ENCODE data around the gene OTULINL.
A peak's percentile ranks its signal among the peaks of the same experiment; 100 is the strongest.
"Not testable (repeated sequence)": the region's sequence is repeated elsewhere in the genome, so short reads cannot be mapped to it uniquely, and the experiment has no call there.

OTULINL gene

GRCh38 chr5:14581106-14581890, at the start of gene OTULINL:
Gene OTULINL (plus strand): TSS chr5:14581792. CDS start chr5:14581895, 103 bp downstream.
- DNase-seq, result peak; percentile 88

DNA sequence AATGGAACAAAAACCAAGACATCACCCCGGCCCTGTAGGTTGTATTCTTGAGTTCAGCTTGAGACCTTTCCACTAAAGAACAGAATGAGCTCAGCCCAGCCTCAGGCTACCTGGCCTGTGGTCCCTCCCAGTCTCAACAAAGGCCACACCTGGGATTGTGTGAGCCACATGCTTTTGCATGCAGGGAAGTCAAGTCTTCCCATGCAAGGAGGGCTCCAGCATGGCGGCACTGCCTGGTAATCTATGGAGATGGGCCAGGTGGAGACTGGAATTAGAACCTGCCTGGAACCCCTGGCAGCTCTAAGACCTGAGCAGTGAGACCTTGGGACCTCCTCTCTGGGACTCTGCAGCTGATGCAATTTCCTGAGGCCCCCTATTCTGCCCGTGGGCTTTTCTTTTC, 49.4 kb upstream of the OTULINL start:
- no peak for DNase-seq

DNA sequence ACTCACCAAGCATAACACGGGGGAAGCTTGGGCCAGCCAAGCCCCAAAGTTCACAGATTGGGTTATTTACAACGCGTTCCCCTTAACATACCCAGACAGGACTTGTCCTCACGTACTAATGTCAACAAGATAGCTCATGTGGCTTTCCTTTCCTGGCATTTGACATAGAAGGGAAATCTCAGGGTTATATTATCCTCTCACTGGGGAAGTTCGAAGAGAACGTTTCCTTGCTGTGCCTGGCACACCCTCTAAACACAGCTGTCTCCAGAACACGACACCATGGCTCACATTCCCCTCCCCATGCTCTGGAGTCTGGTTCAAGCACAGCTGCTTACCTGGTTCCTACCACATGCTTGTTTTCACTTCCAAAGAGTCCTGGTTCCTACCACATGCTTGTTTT, 46.8 kb upstream of the OTULINL start:
- DNase-seq, result peak; percentile 3

DNA sequence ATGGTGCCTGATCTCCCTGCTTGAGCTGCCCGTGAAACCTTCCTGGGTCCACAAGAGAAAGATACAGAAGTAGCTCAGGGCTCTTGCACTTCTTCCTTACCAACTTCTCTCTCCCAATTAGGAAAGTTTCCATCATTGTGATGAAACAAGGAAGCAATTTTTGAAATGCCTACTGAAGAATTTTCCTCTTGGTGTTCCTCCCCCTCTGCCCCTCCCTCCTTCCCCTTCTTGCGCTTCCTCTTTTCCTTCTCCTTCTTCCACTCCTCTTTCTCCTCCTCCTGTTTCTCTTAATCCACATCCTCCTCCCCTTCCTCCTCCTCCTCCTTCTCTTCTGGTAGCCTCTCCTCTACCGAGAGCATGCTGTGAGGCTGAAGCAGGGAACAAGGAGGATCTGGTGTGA, 36.3 kb upstream of the OTULINL start:
- DNase-seq, result no peak

GRCh38 chr5:14545862-14546261, 35.7 kb upstream of the OTULINL start:
- DNase-seq, result no peak

DNA sequence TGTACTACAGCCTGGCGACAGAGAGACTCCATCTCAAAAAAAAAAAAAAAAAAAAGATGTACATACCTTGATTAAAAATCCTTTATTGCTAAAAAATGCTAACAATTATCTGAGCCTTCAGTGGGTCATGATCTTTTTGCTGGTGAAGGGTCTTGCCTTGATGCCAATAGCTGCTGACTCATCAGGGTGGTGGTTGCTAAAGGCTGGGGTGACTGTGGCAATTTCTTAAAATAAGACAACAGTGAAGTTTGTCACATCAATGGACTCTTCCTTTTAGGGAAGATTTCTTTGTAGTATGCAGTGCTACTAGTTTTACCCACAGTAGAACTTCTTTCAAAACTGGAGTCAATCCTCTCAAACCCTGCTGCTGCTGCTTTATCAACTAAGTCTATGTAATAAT, 33.9 kb upstream of the OTULINL start:
- DNase-seq, result no peak

DNA sequence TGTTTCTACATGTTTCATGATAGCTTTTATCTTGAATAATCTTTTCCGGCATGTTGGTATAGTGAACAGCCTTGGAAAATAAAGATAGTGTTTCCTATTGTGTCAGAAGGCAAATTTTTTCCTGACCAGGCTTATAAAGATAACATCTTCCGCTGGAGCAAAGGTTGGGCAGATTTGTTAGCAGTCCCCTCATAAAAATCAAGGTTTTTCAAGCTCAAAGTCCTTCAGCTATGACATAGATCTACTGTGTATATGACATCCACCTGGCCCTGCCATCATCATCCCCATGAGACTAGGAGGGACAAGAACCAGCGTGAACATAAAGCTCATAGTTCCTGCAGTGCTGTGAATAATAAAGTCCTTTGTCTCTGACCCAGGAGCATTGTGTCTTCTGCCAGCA, 30.4 kb upstream of the OTULINL start:
- no peak for DNase-seq

DNA sequence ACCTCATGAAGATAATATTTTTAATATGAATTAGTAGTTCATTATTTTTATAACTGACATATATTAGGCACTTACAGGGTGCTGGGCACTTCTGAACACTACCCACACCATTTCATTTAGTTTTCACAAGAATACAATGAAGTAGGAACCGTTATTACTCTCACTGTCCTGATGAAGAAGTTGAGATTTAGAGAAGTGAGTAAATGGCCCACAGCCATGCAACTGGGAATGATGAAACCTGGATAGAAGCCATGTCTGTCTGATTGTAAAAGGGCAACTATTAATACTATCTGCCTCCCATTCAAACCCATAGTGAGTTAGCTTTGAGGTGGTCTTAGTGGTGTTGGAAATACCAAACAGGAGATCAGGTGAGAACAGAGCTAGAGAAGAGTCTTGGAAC, 29.6 kb upstream of the OTULINL start:
- no peak for DNase-seq

DNA sequence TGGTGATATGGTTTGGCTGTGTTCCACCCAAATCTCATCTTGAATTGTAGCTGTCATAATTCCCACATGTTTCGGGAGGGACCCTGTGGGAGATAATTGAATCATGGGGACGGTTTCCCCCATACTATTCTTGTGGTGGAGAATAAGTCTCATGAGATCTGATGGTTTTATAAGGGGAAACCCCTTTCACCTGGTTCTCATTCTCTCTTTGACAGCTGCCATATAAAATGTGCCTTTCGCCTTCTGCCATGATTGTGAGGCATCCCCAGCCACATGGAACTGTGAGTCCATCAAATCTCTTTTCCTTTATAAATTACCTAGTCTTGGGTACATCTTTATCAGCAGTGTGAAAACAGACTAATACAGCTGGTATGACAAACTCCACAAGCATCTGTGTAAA, 27.3 kb upstream of the OTULINL start:
- DNase-seq, result not testable (repeated sequence)

- no peak for DNase-seq
These were observed 25.6 kb upstream of the OTULINL start for GRCh38 chr5:14556015-14556414.

DNA sequence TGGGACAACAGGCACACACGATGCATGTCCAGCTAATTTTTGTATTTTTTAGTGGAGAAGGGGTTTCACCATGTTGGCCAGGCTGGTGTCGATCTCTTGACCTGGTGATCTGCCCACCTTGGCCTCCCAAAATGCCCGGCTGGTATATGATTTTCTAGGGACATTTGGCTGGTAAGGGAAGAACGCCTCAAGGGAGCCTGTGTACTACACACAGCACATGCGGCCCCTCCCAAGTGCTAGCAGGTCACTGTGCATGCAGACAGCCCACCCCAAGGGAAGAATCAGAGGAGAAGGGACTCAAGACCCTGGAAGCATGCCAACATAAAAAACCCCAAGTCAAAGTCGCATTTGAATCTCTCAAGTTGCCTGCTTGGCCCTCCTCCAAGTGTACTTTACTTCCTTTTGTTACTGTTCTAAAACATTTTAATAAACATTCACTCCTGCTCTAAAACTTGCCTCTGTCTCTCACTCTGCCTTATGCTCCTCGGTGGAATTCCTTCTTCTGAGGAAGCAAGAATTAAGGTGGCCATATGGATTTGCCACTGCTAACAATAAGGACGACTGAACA, 24.3 kb upstream of the OTULINL start:
- DNase-seq, result peak; percentile 67

DNA sequence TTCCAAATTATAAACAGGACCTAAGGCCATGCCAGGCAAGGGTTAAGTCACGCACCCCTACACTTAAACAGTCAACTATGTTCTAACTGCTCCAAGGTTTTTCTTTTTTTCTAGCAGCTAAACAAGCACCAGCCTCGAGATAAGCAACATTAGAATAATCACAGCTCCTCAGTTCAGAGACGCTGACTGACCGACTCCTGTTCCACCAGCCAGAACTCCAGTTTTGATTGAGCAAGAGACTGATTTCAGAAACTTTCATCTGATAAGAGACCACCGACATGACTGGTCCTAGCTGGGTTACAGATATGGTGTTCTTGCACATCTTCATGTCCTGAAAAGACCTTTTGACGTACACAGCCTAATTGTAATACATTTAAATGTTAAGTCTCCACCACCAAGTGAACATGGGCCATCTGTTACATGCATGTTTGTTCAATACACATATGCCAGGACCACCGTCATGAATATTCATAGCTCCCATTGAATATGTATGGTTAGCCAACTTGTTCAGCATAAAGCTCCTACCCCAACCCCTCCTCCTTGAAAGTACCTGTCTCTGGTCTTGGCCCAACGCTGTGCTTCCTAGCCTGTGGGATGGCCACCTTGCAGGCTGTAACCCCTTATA, 23.7 kb upstream of the OTULINL start:
- peak; percentile 67 for DNase-seq

- DNase-seq, result peak; percentile 99
These were observed 21.4 kb upstream of the OTULINL start for GRCh38 chr5:14560091-14560595.

GRCh38 chr5:14561741-14562140, 19.9 kb upstream of the OTULINL start:
- DNase-seq, result no peak

DNA sequence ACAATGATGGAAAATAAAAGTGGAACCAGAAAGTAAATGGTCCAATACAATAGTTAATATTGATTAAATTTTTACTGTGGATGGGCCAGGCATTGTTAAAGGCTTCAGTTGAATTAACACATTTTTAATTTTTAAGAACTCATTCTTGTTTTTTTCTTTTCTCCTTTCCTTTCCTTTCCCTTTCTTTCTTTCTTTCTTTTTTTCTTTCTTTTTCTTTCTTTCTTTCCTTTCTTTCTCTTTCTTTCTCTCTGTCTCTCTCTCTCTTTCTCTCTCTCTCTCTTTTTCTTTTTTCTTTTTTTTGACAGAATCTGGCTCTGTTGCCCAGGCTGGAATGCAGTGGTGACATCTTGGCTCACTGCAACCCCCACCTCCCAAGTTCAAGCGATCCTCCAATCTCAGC, 13.3 kb upstream of the OTULINL start:
- no peak for DNase-seq

DNA sequence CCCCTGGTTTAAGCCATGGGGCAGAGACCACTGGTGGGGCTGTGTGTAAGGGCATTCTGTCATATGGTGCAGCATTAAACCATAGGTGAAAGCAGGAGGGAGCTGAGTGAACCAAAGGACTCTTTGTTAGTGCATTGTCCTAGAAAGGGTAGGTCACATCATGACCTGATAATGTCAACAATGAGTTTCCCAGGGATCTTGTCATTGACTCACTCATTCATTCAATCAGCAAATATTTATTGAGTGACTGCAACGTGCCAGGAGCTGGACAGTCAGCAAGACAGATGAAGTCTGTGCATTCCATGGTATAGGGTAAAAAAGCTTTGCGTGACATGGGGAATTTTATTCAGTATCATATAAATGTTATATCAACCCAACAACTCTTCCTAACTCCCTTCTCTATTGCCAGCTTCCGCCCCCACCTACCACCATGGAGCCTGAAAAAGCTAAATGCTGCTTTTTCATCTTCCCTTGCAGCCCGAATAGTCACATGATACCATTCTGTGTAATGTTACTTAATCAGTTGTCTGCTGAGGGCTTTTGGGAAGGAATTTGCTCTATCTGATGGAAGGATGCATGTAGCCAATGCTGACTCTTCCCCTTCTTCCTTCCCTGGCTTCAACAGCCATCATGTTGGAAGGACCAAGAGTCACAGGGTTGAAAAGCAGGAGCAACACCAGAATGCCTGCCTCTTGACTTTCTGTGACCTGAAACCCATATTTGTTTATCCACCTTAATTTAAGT, 11.5 kb upstream of the OTULINL start:
- no peak for DNase-seq

DNA sequence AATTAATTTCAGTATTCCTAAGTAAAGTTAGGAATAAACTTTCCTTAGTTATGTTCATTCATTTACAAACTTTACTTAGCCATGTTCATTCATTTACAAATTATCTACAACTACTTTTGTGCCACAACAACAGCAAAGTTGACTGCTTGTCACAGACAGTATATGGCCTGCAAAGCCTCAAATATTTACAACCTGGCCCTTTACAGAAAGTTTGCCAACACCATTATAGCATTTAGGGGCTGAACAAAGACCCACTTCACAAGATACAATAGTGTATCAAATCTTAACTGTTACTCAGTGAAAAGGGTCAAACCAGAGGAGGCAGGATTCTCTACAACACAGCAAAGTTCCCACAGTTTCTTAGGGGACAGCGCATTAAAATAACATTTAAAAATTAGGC, 9.7 kb upstream of the OTULINL start:
- no peak for DNase-seq

DNA sequence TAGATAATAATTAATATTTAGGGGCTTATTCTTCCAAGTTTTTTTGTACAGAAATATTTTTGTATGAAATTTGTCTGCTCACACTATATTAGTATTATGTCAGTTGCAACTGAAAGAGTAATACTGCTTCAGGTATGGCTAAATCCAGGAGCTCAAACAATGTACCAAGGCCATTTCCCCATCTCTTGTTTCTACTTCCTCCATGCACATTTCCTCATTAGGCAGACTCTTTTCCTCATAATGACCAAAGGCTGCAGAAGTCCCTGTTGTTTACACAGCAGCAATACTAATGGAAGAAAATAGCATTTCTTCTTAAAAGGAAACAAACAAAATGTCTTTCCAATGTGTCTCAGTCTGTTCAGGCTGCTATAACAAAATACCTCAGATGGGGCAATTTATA, 9.2 kb upstream of the OTULINL start:
- DNase-seq, result no peak

- DNase-seq, result no peak
These were observed 8.8 kb upstream of the OTULINL start for GRCh38 chr5:14572836-14573235.

GRCh38 chr5:14574096-14574495, 7.5 kb upstream of the OTULINL start:
- DNase-seq, result no peak

DNA sequence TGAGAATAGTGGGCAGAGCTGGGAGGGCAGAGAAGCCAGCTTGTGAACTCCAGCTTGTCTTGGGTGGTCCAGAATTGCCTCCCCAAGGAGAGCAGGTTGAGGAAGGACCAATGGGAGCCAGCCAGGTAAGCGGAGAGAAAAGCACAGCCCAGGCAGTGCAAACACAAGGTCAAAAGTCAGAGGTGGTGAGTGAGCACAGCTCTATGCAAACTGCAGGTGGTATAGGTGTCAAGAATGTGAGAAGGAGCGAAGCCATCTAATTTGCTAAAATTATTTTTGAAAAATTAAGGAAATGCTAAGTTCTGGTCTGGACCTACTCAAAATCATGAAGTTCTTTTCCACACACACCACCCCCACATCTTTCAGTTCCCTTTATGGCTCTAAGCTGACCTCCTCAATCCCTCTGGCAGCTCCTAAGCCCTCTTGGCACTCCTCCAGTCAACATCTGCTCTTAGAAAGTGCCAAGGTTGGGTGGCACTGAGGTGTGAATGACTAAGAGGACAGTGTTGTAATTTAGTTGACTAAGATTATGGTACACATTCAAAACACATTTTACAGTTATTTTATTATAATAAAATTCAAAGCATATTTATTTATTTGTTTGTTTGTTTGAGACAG, 6.6 kb upstream of the OTULINL start:
- peak; percentile 88 for DNase-seq

- DNase-seq, result no peak
These were observed 5.4 kb upstream of the OTULINL start for GRCh38 chr5:14576206-14576605.

Measured in NCI-H82 (cell line).